Subcutaneous adipose tissue (tissue), 4 donors: Measurements from ENCODE around the gene BACH2. TPM values are rescaled to one million over a fixed set of nuclear protein-coding genes. Genes with fewer than 3 reads are reported as not detected.

Experiments
- total RNA-seq, 4 donors: library from RNA; depleted of rRNA; stranded (reverse); fragments of >200 nt; gene quantifications; one replicate each; pipeline ENCODE4 v1.1.0, GENCODE V29; 2016
- TF ChIP-seq, protein P1 (sequence below): fragments of 450-650 bp; IDR thresholded peaks from one replicate; pipeline ENCODE4 v1.5.1; 2016; ENCODE audit warnings: low read depth, mild to moderate bottlenecking, control low read depth, antibody characterized with exemption, moderate library complexity

Gene BACH2
- total RNA-seq, 4 donors from 2014 or later: 1.7 to 15.4 (median 3.9) TPM

DNA sequence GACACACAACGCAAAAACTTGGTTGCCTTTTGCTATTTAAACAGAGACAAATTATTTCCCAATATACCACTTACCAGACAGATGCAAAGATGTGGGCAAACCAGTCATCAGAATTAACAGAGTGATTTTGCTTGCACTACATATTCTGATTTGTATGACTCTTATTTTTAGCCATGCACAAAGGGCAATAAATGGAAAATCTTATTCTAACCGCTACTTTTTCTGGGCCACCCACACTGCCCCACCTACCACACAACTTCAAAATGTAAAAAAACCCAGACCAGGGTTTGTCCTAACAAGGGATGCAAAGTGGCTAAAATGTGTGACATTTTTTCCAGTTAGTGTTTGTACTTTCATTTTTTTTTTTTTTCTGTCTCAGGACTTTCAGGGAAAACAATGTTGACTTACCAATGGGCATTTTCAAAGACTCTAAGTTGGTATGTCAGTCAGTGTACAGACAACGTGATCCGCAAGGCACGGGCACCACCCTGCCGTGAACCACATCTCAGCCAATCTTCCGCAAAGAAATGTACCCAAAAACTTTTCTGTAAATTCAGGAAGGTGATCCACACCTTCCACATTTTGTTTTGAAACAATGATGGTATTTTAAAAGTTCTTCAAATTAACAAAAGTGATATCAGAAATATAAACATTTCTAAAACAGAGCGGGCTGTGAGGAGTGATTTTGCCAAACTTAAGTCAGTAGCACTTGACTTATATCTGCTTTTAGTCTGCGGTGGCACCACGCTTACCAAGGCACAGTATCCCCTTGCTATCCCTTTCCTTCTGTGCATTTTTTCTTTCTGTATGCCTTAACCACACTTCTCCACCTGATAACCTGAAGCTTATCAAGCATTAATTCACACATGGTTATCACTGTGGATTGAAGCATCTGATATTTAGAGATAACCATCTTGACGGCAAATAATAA is 216.8 kb downstream of the BACH2 start:
- TF ChIP-seq, protein P1, sequence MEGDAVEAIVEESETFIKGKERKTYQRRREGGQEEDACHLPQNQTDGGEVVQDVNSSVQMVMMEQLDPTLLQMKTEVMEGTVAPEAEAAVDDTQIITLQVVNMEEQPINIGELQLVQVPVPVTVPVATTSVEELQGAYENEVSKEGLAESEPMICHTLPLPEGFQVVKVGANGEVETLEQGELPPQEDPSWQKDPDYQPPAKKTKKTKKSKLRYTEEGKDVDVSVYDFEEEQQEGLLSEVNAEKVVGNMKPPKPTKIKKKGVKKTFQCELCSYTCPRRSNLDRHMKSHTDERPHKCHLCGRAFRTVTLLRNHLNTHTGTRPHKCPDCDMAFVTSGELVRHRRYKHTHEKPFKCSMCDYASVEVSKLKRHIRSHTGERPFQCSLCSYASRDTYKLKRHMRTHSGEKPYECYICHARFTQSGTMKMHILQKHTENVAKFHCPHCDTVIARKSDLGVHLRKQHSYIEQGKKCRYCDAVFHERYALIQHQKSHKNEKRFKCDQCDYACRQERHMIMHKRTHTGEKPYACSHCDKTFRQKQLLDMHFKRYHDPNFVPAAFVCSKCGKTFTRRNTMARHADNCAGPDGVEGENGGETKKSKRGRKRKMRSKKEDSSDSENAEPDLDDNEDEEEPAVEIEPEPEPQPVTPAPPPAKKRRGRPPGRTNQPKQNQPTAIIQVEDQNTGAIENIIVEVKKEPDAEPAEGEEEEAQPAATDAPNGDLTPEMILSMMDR: no peak

DNA sequence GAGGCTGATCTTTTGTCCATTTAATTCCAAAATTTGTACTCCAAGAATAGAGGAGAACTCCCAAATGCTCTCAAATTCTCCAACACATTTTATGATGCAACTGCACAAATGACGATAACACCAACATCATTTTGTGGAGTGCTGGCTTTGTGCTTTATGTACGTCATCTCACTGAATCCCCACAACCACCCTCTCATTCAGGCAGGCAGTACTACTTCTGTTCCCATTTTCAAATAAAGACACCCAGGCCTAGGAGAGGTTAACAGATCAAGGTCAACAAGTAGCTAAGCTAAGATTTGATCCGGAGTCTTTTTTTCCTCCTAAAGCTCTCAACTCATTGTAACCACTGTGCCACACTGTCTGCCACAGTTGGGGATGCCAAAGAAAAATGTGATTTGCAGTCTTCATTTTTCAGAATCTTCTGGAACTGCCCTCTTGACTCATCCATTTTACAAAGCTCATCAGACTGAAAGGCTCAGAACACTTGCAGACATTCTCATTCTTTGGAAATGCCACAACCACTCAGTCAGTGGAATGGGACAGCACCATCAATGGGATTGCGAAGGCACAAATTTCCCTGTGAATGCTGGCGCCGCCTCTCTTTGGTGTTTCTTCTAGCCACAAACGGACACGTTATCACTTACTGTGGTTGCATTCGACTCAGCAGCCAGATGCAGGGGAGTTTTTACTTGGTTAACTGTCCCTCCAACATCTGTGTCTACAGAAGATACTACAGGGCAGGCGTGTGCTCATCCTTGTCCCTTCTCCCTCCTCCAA is 217.9 kb downstream of the BACH2 start:
- TF ChIP-seq, protein P1: no peak

DNA sequence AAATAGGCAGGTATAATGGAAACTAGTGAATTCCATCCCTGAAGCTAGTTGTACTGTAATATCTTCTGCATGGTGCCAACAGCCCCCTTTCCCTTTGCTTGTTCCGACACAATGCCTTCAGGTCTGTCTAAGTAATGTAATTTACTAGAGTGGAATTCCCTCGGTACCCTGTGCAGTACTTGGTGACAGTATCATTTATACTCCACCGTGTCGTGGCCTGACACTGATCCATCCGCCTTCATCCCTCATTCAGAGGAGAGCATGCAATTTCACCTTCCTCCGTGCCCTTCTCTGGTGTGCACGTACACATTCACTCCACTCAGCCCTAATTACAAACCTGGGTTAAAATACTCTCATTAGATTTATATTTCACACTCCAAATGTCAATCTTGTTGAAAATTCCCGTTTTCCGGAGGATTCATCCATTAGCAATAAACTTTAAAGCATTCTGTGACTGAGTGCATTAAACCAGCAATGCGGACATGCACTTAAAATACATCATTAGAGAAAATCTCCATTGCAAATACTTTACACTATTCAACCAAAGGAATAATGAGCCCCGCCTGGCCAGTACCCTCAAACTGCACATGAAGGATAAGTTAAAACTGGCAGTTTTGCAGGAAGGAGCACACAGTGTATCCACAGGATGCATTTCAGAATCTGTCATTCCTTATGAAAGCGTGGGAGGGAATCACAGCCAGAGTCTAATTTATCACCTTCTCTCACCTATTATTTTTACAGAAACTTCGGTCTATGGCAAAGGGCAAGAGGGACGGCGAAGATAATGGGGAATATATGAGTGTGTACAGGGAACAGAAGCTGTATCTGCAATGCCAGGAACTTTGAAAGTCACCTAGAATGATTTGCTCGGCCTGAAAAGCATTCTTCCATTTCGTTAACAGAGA is 219.9 kb downstream of the BACH2 start:
- TF ChIP-seq, protein P1: no peak

DNA sequence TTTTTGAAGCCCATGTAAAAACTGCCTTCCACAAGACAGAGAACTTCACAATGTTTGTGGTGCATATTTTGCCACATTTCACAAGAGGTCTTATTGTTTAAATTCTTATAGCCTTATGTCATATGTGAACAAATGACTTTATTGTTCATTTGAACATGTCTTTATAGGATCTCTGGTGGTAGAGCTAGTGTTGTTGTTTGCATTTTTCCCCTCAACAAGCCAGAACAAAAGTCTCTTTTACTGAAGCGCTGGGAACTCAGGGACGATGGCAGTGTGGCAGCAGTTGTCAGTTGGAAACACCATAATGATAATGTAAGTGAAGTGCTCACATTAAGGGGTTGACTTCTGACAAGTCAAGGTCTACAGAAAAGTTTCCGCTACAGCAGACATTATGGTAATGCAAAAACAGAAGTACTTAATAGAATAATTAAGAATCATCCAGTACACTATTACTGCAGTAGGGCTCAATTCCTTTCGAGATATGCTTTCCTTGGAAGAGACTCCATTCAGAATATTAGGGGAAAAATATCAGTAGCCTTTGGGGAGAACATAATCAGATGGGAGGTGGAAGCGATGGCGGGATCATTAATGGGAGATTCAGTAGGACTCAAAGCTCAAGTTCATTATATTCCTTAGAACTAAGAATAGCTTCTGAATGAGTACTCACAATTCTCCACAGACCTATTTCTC is 222.3 kb downstream of the BACH2 start:
- TF ChIP-seq, protein P1: no peak

DNA sequence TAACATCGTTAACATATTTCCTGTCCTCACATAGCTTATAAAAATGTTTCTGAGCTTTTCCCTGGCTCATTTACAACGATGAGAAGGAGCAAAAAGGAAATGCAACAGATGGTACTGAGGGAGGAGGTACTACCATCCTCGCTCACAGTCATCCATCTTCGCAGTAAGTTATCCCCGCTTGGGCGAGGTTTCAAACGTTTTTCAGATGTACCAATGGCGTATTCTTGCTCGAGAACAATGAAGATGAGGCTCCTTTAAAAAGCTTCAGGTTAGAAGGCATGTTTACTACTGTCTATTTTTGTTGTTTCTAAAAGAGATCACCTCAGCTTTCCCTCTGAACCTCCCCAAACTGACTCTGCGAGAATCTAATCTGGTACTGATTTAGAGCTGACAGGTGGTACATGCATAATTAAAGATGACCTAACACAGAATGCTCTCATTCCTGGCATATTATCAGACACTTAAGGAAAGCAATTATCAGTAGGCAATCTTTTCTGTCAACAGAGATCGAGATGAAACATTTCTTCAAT is 223.6 kb downstream of the BACH2 start:
- TF ChIP-seq, protein P1: no peak

DNA sequence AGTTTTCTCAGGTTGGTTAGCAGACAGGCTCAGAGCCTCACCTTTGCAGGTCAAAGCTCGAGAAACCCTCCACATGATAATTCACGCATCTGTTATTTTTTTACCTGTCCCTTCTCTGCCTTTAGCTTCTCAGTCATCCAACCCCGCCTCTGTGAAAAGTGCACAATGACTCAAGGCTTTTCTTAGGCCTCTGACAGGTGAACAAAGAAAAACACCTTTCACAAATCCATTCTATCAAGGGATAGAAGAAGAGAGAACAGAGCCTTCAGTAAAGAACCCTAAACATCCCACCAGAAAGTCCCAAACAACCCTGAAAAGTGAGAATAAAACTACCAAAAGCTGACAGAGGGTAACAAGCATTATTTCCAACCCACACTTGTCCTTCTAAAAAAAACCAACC is 224.1 kb downstream of the BACH2 start:
- TF ChIP-seq, protein P1: no peak
